Measurements from ENCODE around the gene SSU72. TPM values are rescaled to one million over a fixed set of nuclear protein-coding genes. Genes with fewer than 3 reads are reported as not detected.

SSU72 gene
- total RNA-seq, result 136 and 147 TPM in 2 replicates

- DNase-seq (ENCODE audit: low read depth), result peak; percentile 25
These were observed at the start of gene SSU72 for GRCh38 chr1:1574721-1575537. Gene SSU72 (minus strand): TSS chr1:1574863. CDS start chr1:1574557, 306 bp downstream.

DNA sequence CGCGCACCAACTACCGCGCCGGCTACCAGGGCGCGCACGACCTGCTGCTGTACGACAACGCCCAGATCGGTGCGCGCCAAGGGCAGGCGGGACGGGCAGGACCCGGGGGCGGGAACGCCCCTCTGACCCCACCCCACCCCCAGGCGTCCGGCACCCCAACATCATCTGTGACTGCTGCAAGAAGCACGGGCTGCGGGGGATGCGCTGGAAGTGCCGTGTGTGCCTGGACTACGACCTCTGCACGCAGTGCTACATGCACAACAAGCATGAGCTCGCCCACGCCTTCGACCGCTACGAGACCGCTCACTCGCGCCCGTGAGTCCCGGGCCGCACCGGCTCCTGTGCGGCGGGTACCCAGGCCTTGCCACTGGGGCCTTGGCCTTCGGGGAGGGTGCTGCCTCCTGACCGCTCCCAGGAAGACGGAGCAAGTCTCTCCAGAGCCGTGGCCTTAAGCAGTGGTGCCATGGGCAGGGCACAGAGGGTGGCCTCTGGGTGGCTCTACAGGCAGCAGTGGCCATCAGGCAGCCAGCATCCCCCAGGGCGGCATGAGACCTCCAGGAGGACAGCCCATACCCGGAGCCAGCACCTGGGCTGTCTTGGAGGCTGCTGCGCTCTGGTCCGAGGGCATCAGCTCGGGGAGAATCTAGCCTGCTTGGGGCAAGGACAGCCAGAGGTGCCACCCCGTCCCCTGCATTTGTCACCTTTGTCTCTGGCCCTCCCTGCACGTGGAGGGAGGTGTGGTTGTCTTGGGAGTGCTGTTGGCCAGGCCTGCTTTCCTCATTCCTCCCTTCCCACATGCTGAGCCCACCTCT lies 49.2 kb upstream of the SSU72 start:
- TF ChIP-seq CTCF (conservative IDR thresholded peaks at IDR 0.05; ENCODE audit: low read depth, low read length), result no peak
- no peak for DNase-seq (ENCODE audit: low read depth)
- H3K4me3 ChIP-seq (ENCODE audit: low read depth, low read length), result no peak overlapping the region

More at GRCh38 chr1:1574721-1575537, at the start of gene SSU72:
- H3K4me3 ChIP-seq (ENCODE audit: low read depth, low read length), result peak within 1 kb of the TSS; percentile 99
- TF ChIP-seq CTCF (conservative IDR thresholded peaks at IDR 0.05; ENCODE audit: low read depth, low read length), result no peak

- DNase-seq (ENCODE audit: low read depth), result no peak
- no peak overlapping the region for H3K4me3 ChIP-seq (ENCODE audit: low read depth, low read length)
- TF ChIP-seq CTCF (conservative IDR thresholded peaks at IDR 0.05; ENCODE audit: low read depth, low read length), result no peak
These were observed 48.5 kb upstream of the SSU72 start for GRCh38 chr1:1623181-1623630.

DNA sequence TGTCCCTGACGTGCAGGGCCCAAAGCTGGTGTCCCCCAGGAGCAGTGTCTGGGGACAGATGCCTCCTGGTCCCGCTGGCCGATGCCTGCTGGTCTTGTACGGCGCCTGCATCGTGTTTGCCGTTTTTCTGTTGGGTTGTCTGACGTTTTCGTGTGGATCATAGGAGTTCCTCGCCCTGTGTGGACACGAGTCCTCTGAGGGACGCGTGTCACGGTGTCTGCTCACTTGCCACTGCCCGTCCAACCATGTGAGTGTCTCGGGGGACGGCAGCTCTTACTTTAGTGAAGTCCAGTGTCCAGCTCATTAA lies 48.1 kb upstream of the SSU72 start:
- TF ChIP-seq CTCF (conservative IDR thresholded peaks at IDR 0.05; ENCODE audit: low read depth, low read length), result no peak
- DNase-seq (ENCODE audit: low read depth), result no peak
- H3K4me3 ChIP-seq (ENCODE audit: low read depth, low read length), result no peak overlapping the region

- no peak for DNase-seq (ENCODE audit: low read depth)
- no peak overlapping the region for H3K4me3 ChIP-seq (ENCODE audit: low read depth, low read length)
- no peak for TF ChIP-seq CTCF (conservative IDR thresholded peaks at IDR 0.05; ENCODE audit: low read depth, low read length)
These were observed 47.5 kb upstream of the SSU72 start for GRCh38 chr1:1622010-1622787.

- no peak for TF ChIP-seq CTCF (conservative IDR thresholded peaks at IDR 0.05; ENCODE audit: low read depth, low read length)
- no peak overlapping the region for H3K4me3 ChIP-seq (ENCODE audit: low read depth, low read length)
- DNase-seq (ENCODE audit: low read depth), result no peak
These were observed 46.7 kb upstream of the SSU72 start for GRCh38 chr1:1621173-1622009.

All from epithelial cell of proximal tubule (primary cell).